Stimulated activated naive B cell treated with anti-CD40 and anti-IgM and Interleukin-4, amounts not matched to agents 10 μg/mL and 1 μg/mL and 100 μg/mL, for 72 hours (primary cell): ENCODE measurements around the gene SPINK9.

Experiments used
- ATAC-seq, 2 donors: fragments of 150-1000 bp; cut with Tn5 transposase; replicated peaks; 2 replicates each; pipeline ENCODE4 v1.10.0; 2021; ENCODE audit warnings: moderate library complexity in 1 of 2
- DNase-seq: peaks from one replicate; pipeline ENCODE4 v3.0.0; 2021
- H3K27ac Mint-ChIP-seq: one replicate; pipeline ENCODE4 v1.8.0; 2022; ENCODE audit warnings: mild to moderate bottlenecking, mixed read lengths
- H3K27me3 Mint-ChIP-seq, 2 donors: one replicate each; pipeline ENCODE4 v1.8.0; 2022; ENCODE audit warnings: mixed read lengths in 2 of 2
- H3K36me3 Mint-ChIP-seq, 2 donors: one replicate each; pipeline ENCODE4 v1.8.0; 2022; ENCODE audit warnings: mixed read lengths in 2 of 2, mild to moderate bottlenecking in 1 of 2
- H3K4me1 Mint-ChIP-seq, 2 donors: one replicate each; pipeline ENCODE4 v1.8.0; 2022; ENCODE audit warnings: mixed read lengths in 2 of 2, mild to moderate bottlenecking in 1 of 2
- H3K4me3 Mint-ChIP-seq, 2 donors: one replicate each; pipeline ENCODE4 v1.8.0; 2022; ENCODE audit warnings: mild to moderate bottlenecking in 2 of 2, mixed read lengths in 2 of 2, moderate library complexity in 1 of 2
- H3K9me3 Mint-ChIP-seq, 2 donors: one replicate each; pipeline ENCODE4 v1.8.0; 2022; ENCODE audit warnings: mixed read lengths in 2 of 2, mild to moderate bottlenecking in 1 of 2

SPINK9 gene

GRCh38 chr5:148342371-148343045 is 7.1 kb downstream of the SPINK9 start:
- peaks cover 2 to 4% of the 10 kb centered on the region in 2 donors for H3K36me3 Mint-ChIP-seq

DNA sequence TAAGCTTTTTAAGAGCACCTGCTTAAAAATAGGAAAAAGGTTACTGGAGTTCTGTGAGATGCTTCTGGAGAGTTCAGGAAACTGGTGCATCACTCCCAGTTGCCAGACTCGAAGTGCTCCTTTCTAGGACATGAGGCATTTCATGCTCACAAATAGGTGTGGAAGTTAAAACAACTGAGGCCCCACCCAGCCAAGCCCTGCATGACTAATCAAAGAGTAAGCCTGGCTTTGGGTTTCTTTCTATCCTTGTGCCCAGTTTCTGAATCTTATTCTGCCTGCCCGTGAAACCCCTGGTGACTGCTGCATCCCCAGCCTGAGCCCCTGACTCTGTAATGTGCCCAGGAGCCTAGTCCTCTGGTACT is 7.7 kb downstream of the SPINK9 start:
- Mint-ChIP-seq H3K4me3 (no peak overlapping the region), H3K27me3 (no peaks in the 10 kb centered on the region), H3K27ac (no peak overlapping the region), H3K36me3 (peaks cover 2 to 4% of the 10 kb centered on the region in 2 donors), H3K4me1 (no peaks in the 10 kb centered on the region), H3K9me3 (peaks cover 0 to 1% of the 10 kb centered on the region in 2 donors)
- DNase-seq (no peak), ATAC-seq (no peak)

More at GRCh38 chr5:148342371-148343045, 7.1 kb downstream of the SPINK9 start:
- no peaks in the 10 kb centered on the region for H3K27me3 Mint-ChIP-seq
- peaks cover 0 to 1% of the 10 kb centered on the region in 2 donors for H3K9me3 Mint-ChIP-seq
- no peak for ATAC-seq
- DNase-seq = no peak
- H3K27ac Mint-ChIP-seq = no peak overlapping the region
- H3K4me3 Mint-ChIP-seq = no peak overlapping the region
- no peaks in the 10 kb centered on the region for H3K4me1 Mint-ChIP-seq

DNA sequence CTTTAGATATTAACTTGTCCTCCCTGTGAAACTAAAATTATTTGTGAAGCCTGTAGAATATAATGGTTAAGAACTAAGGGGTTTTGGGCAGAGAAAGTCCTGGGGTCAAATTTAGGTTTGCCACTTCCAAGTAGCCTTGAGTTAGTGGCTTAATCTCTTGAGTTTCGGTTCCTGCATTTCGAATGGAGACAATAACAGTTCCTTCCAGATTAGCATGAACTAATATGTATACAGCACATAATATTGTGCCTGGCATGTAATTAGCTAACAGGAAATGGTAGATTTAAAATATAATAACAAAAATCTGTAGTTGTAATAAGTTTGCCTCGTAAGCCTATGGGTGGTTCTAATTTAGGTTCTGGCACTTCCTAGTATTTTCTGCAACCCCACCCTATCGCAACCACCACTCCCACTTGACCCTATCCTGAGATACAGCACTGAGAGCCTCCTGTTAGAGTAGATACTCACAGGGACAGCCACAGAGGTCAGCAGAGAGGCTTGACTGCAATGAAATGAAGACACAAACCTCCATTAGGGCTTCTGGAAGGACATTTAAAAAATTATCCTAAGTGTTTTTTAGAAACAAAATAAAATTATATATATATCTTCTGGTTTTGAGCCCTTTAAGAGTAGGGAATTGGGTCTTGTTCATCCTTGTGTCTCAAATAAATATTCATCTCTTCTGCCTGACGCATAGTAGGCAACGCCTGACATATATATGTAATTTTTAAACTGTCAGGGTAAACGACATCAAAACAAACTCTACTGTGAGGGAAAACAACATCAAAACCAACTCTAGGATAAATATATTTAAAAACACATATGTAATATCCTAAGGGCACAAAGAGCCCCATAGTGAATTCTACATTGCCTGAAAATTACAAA is 8.5 kb downstream of the SPINK9 start:
- no peaks in the 10 kb centered on the region for H3K27me3 Mint-ChIP-seq
- no peak overlapping the region for H3K4me3 Mint-ChIP-seq
- no peaks in the 10 kb centered on the region for H3K4me1 Mint-ChIP-seq
- no peak for ATAC-seq
- peaks cover 0 to 1% of the 10 kb centered on the region in 2 donors for H3K9me3 Mint-ChIP-seq
- no peak for DNase-seq
- no peak overlapping the region for H3K27ac Mint-ChIP-seq
- H3K36me3 Mint-ChIP-seq = peaks cover 2 to 4% of the 10 kb centered on the region in 2 donors

DNA sequence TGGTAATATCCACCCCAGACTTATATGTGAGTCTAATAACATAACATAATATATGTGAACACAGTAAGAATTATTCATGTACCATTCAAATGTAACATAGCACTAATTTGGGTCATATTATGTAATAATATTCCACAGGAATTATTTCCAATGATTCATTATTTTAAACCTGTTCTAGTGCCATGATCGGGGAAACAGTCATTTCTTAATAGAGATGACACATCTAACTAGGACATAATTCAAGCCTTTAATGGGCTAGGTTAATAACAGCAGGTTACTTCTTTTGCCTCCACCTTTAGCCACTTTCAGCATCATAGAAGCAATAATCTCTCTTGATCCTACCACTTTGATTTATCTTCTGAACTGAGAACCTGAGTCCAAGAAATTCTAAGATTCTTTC is 12.3 kb downstream of the SPINK9 start:
- Mint-ChIP-seq H3K9me3 (peaks cover 0 to 2% of the 10 kb centered on the region in 2 donors), H3K4me3 (no peak overlapping the region), H3K27me3 (no peaks in the 10 kb centered on the region), H3K27ac (no peak overlapping the region), H3K36me3 (peaks cover 3 to 8% of the 10 kb centered on the region in 2 donors), H3K4me1 (no peaks in the 10 kb centered on the region)
- DNase-seq = no peak
- no peak for ATAC-seq

DNA sequence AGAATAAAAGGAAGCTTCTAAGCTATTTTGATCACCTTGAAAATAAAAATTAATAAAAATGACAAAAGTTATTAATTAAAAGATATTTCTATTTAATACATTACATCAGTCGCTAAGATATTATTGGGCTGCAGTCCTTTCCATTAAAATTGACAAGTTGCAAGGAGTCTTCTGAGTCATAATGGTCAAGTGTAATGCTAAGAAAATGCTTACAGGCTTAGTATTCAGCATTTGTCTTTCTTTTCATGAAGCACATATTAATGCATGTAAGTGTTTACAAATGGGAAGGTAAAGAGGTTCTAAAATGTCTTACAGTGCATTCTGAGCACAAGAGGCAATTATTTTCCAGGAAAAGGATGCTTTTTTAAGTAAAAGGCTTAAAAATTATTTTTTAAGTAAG is 17.3 kb downstream of the SPINK9 start:
- Mint-ChIP-seq H3K4me3 (no peak overlapping the region), H3K36me3 (peaks cover 3 to 8% of the 10 kb centered on the region in 2 donors), H3K9me3 (peaks cover 0 to 2% of the 10 kb centered on the region in 2 donors), H3K4me1 (peaks cover 0 to 4% of the 10 kb centered on the region in 2 donors), H3K27ac (no peak overlapping the region), H3K27me3 (no peaks in the 10 kb centered on the region)
- DNase-seq (no peak), ATAC-seq (no peak)

- peaks cover 0 to 2% of the 10 kb centered on the region in 2 donors for H3K9me3 Mint-ChIP-seq
- no peak for DNase-seq
- no peak overlapping the region for H3K4me3 Mint-ChIP-seq
- peaks cover 0 to 4% of the 10 kb centered on the region in 2 donors for H3K4me1 Mint-ChIP-seq
- H3K27me3 Mint-ChIP-seq = no peaks in the 10 kb centered on the region
- H3K36me3 Mint-ChIP-seq = peaks cover 3 to 8% of the 10 kb centered on the region in 2 donors
- ATAC-seq = no peak
- no peak overlapping the region for H3K27ac Mint-ChIP-seq
Observed at GRCh38 chr5:148353634-148354033, 18.3 kb downstream of the SPINK9 start.

DNA sequence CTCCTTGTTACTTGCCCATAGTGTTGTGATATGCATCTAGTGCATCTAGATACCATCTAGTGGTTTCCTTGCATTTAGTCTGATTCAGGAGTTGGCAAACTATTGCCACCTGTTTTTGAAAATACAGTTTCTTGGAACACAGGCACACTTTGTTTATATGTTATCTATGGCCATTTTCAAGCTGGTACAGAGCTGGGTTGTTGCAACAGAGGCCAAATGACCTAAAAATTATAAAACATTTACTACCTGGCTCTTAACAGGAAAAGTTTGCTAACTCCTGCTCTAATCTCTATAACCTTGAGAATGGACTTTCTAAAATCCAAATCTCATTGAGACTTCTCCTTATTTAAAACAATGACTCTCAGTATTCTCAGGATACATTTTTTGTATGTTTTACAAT is 29.0 kb downstream of the SPINK9 start:
- DNase-seq (no peak), ATAC-seq (no peak)
- peaks cover 3 to 8% of the 10 kb centered on the region in 2 donors for H3K36me3 Mint-ChIP-seq
- no peak overlapping the region for H3K4me3 Mint-ChIP-seq
- H3K4me1 Mint-ChIP-seq = no peaks in the 10 kb centered on the region
- H3K27ac Mint-ChIP-seq = no peak overlapping the region
- no peaks in the 10 kb centered on the region for H3K27me3 Mint-ChIP-seq
- peaks cover 4% of the 10 kb centered on the region in 2 donors for H3K9me3 Mint-ChIP-seq

DNA sequence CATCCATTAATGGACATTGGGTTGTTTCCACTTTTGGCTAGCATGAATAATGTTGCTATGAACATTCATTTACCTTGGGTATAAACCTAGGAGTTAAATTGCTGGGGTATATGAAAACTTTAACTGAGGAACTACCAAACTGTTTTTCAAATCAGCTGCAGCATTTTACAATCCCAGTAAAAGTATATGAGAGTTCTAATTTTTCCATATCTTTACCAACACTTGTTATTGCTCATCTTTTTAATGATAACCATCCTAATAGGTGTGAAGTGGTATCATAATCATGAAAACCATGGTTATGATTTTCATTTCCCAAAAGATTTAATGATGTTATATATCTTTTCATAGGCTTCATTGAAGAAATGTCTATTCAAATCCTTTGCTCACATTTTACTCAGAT is 32.9 kb downstream of the SPINK9 start:
- H3K36me3 Mint-ChIP-seq = peaks cover 11 to 18% of the 10 kb centered on the region in 2 donors
- no peak overlapping the region for H3K4me3 Mint-ChIP-seq
- H3K4me1 Mint-ChIP-seq = no peaks in the 10 kb centered on the region
- peaks cover 4 to 6% of the 10 kb centered on the region in 2 donors for H3K9me3 Mint-ChIP-seq
- no peaks in the 10 kb centered on the region for H3K27me3 Mint-ChIP-seq
- no peak overlapping the region for H3K27ac Mint-ChIP-seq
- DNase-seq = no peak
- no peak for ATAC-seq

DNA sequence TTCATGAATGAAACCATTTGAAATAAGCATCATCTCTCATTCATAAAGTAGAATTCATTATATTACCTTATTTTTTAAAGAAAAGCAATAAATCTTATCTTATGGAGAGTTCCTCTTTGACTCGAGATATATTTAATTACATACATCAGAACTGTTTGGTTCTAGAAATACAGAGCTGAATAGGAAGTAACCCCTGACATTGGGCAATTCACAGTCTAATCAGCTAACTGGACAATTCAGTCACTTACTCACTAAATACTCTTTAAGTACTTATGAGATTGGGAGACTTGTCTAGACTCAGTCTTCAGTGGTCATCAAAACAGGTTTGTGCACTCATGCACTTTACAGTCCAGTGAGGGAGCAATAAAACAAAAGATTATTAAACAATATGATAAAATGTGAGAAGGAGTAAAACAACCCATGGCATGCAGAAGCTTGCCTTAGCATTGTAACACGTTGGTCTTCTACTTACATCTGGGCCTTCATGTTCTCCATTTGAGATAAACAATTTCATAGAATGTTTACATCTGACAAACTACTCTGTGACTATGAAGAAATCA is 36.9 kb downstream of the SPINK9 start:
- Mint-ChIP-seq H3K4me1 (no peaks in the 10 kb centered on the region), H3K27ac (no peak overlapping the region), H3K9me3 (peaks cover 4 to 6% of the 10 kb centered on the region in 2 donors), H3K4me3 (no peak overlapping the region), H3K36me3 (peaks cover 16 to 27% of the 10 kb centered on the region in 2 donors), H3K27me3 (no peaks in the 10 kb centered on the region)
- DNase-seq (no peak), ATAC-seq (no peak)

- Mint-ChIP-seq H3K4me3 (no peak overlapping the region), H3K27me3 (no peaks in the 10 kb centered on the region), H3K27ac (no peak overlapping the region), H3K9me3 (peaks cover 3 to 7% of the 10 kb centered on the region in 2 donors), H3K4me1 (no peaks in the 10 kb centered on the region), H3K36me3 (peaks cover 20 to 32% of the 10 kb centered on the region in 2 donors)
- DNase-seq (no peak), ATAC-seq (no peak)
Observed at GRCh38 chr5:148372893-148373292, 37.5 kb downstream of the SPINK9 start.

DNA sequence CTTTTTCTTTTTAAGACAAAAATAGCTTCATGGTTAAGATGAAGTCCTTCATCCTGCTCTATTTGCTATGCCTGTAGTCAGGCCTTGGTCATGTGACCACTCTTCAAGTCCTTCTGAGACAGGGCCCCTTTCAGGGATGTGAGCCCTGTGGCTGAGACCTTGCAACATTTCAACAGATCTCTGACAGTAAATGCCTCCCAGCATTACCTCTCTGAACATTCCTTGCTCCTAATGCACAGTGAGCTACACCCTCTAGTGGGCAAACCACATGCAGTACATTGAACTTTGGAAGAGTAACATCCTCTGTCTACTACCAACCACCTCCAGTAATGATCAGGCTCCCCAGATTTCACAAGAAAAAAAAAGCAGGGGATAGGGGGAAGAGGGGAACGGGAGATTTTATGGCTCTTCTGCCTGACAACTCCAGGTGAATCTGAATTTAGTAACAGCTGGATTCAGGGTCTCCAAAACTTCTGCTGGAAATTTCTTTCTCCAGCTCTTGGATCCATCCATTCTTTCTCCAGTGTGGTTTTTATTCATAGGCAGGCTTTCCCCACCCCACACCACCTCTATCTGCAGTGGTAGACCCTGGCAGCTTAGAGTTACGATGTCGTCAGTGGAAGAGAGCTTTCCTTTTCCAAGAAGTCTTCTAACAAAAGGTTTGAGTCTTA is 39.5 kb downstream of the SPINK9 start:
- DNase-seq (no peak), ATAC-seq (peak; percentile 59 to 63)
- Mint-ChIP-seq H3K27me3 (no peaks in the 10 kb centered on the region), H3K9me3 (peaks cover 8 to 12% of the 10 kb centered on the region in 2 donors), H3K4me1 (no peaks in the 10 kb centered on the region), H3K27ac (no peak overlapping the region), H3K36me3 (peaks cover 24 to 38% of the 10 kb centered on the region in 2 donors), H3K4me3 (no peak overlapping the region)

DNA sequence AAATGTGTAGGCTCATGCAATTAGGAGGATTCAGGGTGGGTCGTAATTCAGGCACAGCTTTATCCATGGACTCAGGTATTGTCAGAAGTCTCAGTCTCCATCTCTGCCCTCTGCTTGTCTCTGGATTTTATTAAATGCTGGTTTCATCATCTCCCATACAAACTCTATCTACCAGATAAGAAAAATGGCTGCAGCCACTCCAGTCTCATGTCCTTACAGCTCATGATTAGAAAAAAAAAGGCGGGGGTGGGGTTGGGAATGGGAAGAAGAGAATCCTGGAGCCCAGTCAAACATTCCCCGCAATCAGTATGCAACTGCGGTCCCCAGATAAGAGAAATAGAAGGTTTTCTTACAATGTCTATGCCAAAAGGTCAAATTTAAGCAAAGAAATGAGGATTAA is 40.8 kb downstream of the SPINK9 start:
- ATAC-seq = no peak
- peaks cover 8 to 12% of the 10 kb centered on the region in 2 donors for H3K9me3 Mint-ChIP-seq
- DNase-seq = no peak
- no peak overlapping the region for H3K4me3 Mint-ChIP-seq
- H3K4me1 Mint-ChIP-seq = no peaks in the 10 kb centered on the region
- H3K27ac Mint-ChIP-seq = no peak overlapping the region
- no peaks in the 10 kb centered on the region for H3K27me3 Mint-ChIP-seq
- peaks cover 26 to 38% of the 10 kb centered on the region in 2 donors for H3K36me3 Mint-ChIP-seq

- Mint-ChIP-seq H3K36me3 (peaks cover 22 to 29% of the 10 kb centered on the region in 2 donors), H3K27me3 (no peaks in the 10 kb centered on the region), H3K27ac (no peak overlapping the region), H3K9me3 (peaks cover 8 to 12% of the 10 kb centered on the region in 2 donors), H3K4me3 (no peak overlapping the region), H3K4me1 (peaks cover 2 to 6% of the 10 kb centered on the region in 2 donors)
- no peak for DNase-seq
- no peak for ATAC-seq
Observed at GRCh38 chr5:148378670-148379069, 43.3 kb downstream of the SPINK9 start.

DNA sequence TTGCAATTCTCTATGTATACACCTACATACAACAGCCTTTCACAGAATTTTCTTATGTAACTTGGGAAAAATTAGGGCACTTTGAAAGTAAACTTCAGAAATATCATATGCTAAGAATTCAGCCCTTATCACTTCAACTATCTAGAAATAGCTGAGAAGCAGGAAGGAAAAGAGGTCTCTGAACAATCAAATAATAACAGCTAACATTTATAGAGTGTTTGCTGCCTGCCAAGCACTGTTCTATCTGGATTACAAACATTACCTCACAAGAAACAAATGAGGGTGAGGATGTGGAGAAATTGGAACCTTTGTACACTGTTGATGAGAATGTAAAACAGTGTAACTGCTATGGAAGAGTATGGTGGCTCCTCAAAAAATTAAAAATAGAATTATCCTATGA is 44.0 kb downstream of the SPINK9 start:
- H3K9me3 Mint-ChIP-seq = peaks cover 8 to 12% of the 10 kb centered on the region in 2 donors
- ATAC-seq (no peak), DNase-seq (no peak)
- H3K4me1 Mint-ChIP-seq = peaks cover 2 to 10% of the 10 kb centered on the region in 2 donors
- H3K4me3 Mint-ChIP-seq = no peak overlapping the region
- no peak overlapping the region for H3K27ac Mint-ChIP-seq
- H3K36me3 Mint-ChIP-seq = peaks cover 22 to 30% of the 10 kb centered on the region in 2 donors
- no peaks in the 10 kb centered on the region for H3K27me3 Mint-ChIP-seq
